ENCODE measurements around the gene KIRREL3.

The KIRREL3 gene

DNA sequence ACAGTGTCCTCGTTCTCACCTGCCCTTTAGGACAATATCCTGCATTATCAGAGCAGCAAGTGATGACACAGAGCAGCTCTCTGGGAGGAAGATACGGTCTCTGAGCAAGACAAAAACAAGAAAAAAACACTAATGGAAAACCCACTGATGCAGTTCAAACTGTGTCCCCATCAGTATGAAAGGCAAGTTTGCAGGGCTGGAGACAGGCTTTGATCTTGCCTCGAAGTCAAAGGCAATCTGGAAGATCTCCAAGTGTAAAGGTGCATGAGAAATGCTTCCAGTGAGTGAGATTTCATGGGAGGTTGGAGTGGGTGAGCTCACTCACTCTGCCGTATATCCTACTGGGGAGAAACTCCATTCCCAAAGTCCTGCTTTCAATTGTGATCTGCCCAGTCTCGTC, 157.5 kb downstream of the KIRREL3 start:
- Histone ChIP-seq H3K9me3 (ENCODE audit: insufficient read depth, low read length) (no peaks in the 10 kb centered on the region), H3K27me3 (ENCODE audit: low read depth, low read length) (no peaks in the 10 kb centered on the region), H3K4me3 (ENCODE audit: low read length) (no peak overlapping the region), H4K20me1 (ENCODE audit: insufficient read depth, low read length) (no peaks in the 10 kb centered on the region), H2AFZ (ENCODE audit: low read depth, low read length) (no peak overlapping the region), H3K79me2 (ENCODE audit: low read length) (no peaks in the 10 kb centered on the region), H3K27ac (ENCODE audit: low read length) (no peak overlapping the region), H3K36me3 (replicated peaks; ENCODE audit: low read depth, low read length) (no peaks in the 10 kb centered on the region), H3K9ac (ENCODE audit: low read length) (no peak overlapping the region), H3K4me2 (ENCODE audit: low read length) (no peak overlapping the region), H3K4me1 (ENCODE audit: low read length) (no peaks in the 10 kb centered on the region)
- no peak for TF ChIP-seq EZH2phosphoT487 (IDR thresholded peaks at IDR 0.05; ENCODE audit: low read depth)
- TF ChIP-seq, protein P1, sequence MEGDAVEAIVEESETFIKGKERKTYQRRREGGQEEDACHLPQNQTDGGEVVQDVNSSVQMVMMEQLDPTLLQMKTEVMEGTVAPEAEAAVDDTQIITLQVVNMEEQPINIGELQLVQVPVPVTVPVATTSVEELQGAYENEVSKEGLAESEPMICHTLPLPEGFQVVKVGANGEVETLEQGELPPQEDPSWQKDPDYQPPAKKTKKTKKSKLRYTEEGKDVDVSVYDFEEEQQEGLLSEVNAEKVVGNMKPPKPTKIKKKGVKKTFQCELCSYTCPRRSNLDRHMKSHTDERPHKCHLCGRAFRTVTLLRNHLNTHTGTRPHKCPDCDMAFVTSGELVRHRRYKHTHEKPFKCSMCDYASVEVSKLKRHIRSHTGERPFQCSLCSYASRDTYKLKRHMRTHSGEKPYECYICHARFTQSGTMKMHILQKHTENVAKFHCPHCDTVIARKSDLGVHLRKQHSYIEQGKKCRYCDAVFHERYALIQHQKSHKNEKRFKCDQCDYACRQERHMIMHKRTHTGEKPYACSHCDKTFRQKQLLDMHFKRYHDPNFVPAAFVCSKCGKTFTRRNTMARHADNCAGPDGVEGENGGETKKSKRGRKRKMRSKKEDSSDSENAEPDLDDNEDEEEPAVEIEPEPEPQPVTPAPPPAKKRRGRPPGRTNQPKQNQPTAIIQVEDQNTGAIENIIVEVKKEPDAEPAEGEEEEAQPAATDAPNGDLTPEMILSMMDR (IDR thresholded peaks at IDR 0.05; ENCODE audit: low read depth, low read length) = no peak

GRCh38 chr11:126841999-126842398, 158.6 kb downstream of the KIRREL3 start:
- no peak overlapping the region for H3K27ac ChIP-seq (ENCODE audit: low read length)
- H3K9me3 ChIP-seq (ENCODE audit: insufficient read depth, low read length) = no peaks in the 10 kb centered on the region
- no peak overlapping the region for H3K4me3 ChIP-seq (ENCODE audit: low read length)
- no peaks in the 10 kb centered on the region; the same call in 1 of the 2 replicates for H3K27me3 ChIP-seq (ENCODE audit: low read depth, low read length)
- no peaks in the 10 kb centered on the region for H3K36me3 ChIP-seq (replicated peaks; ENCODE audit: low read depth, low read length)
- no peaks in the 10 kb centered on the region for H3K79me2 ChIP-seq (ENCODE audit: low read length)
- no peaks in the 10 kb centered on the region for H4K20me1 ChIP-seq (ENCODE audit: insufficient read depth, low read length)
- TF ChIP-seq EZH2phosphoT487 (IDR thresholded peaks at IDR 0.05; ENCODE audit: low read depth) = no peak
- TF ChIP-seq, protein P1 (IDR thresholded peaks at IDR 0.05; ENCODE audit: low read depth, low read length) = no peak
- H3K4me2 ChIP-seq (ENCODE audit: low read length) = no peak overlapping the region
- H3K4me1 ChIP-seq (ENCODE audit: low read length) = no peaks in the 10 kb centered on the region
- no peak overlapping the region for H2AFZ ChIP-seq (ENCODE audit: low read depth, low read length)
- H3K9ac ChIP-seq (ENCODE audit: low read length) = no peak overlapping the region

GRCh38 chr11:126840975-126841374, 159.6 kb downstream of the KIRREL3 start:
- no peak for TF ChIP-seq EZH2phosphoT487 (IDR thresholded peaks at IDR 0.05; ENCODE audit: low read depth)
- TF ChIP-seq, protein P1 (IDR thresholded peaks at IDR 0.05; ENCODE audit: low read depth, low read length) = no peak
- H3K9me3 ChIP-seq (ENCODE audit: insufficient read depth, low read length) = no peaks in the 10 kb centered on the region
- H3K79me2 ChIP-seq (ENCODE audit: low read length) = no peaks in the 10 kb centered on the region
- no peak overlapping the region for H3K9ac ChIP-seq (ENCODE audit: low read length)
- H3K4me1 ChIP-seq (ENCODE audit: low read length) = no peaks in the 10 kb centered on the region
- H3K27ac ChIP-seq (ENCODE audit: low read length) = no peak overlapping the region
- H2AFZ ChIP-seq (ENCODE audit: low read depth, low read length) = no peak overlapping the region
- no peaks in the 10 kb centered on the region for H4K20me1 ChIP-seq (ENCODE audit: insufficient read depth, low read length)
- peaks cover 3% of the 10 kb centered on the region; the same call in 1 of the 2 replicates for H3K27me3 ChIP-seq (ENCODE audit: low read depth, low read length)
- no peaks in the 10 kb centered on the region for H3K36me3 ChIP-seq (replicated peaks; ENCODE audit: low read depth, low read length)
- H3K4me2 ChIP-seq (ENCODE audit: low read length) = no peak overlapping the region
- no peak overlapping the region for H3K4me3 ChIP-seq (ENCODE audit: low read length)

DNA sequence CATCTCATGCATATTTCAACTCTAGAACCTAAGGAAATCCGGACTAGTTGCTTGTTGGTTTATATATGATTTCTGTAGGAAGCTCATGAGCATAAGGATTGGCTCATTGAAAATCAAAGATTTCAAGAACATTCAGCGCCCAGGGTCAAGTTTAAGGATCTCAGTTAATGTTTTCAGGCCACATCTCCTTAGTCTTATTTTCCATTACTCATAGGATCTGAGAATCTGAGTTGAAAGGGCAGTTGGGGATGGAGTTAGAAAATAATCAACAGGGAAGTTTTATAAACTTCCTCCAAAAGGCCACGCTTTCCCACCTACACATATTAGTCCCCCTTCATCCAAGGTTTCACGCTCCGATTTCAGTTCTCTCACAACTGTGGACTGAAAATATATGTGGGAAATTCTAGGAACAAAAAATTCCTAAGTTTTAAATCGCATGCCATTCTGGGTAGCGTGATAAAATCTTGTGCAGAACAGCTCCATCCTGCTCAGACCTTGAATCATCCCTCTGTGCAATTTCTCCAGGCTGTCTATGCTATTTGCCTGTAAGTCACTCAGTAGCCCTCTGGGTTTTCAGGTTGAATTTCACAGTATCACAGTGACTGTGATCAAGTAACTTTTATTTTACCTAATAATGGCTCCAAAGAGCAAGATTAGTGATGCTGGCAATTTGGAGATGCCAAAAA, 160.2 kb downstream of the KIRREL3 start:
- Histone ChIP-seq H3K27ac (ENCODE audit: low read length) (no peak overlapping the region), H3K9ac (ENCODE audit: low read length) (no peak overlapping the region), H3K4me1 (ENCODE audit: low read length) (no peaks in the 10 kb centered on the region), H3K9me3 (ENCODE audit: insufficient read depth, low read length) (no peaks in the 10 kb centered on the region), H3K36me3 (replicated peaks; ENCODE audit: low read depth, low read length) (no peaks in the 10 kb centered on the region), H2AFZ (ENCODE audit: low read depth, low read length) (no peak overlapping the region), H3K79me2 (ENCODE audit: low read length) (no peaks in the 10 kb centered on the region), H3K4me3 (ENCODE audit: low read length) (no peak overlapping the region), H3K4me2 (ENCODE audit: low read length) (no peak overlapping the region), H4K20me1 (ENCODE audit: insufficient read depth, low read length) (no peaks in the 10 kb centered on the region), H3K27me3 (ENCODE audit: low read depth, low read length) (peaks cover 3% of the 10 kb centered on the region; the same call in 1 of the 2 replicates)
- no peak for TF ChIP-seq EZH2phosphoT487 (IDR thresholded peaks at IDR 0.05; ENCODE audit: low read depth)
